GM12873 (cell line): Measurements from ENCODE around the gene RBM4.

Source experiments
- TF ChIP-seq, protein P1 (sequence below): IDR thresholded peaks from 2 replicates; pipeline ENCODE4 v1.5.1; 2012; ENCODE audit warnings: low read depth, mild to moderate bottlenecking, moderate library complexity, low read length, control low read depth; ENCODE audit not compliant: insufficient read depth; ENCODE audit errors: missing control alignments

RBM4 gene

DNA sequence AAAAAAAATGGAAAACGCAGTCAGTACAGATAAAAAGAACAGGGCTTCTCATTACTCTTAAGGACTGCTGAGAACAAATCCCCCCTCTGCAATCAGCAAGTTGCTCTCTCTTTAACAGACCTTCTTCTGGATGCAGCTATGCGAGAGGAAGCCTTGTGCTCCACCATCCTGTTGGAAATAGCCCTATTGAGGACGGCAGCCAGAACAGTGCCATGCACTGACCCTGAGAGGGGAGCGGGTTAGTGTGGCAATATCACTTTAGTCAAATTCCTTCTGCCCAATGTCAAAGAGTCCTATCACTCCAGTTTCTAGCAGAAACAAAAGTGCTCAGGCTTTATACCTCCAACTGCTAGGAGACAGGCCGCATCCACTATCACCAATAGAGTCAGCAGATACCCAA is 32.3 kb downstream of the RBM4 start:
- TF ChIP-seq, protein P1, sequence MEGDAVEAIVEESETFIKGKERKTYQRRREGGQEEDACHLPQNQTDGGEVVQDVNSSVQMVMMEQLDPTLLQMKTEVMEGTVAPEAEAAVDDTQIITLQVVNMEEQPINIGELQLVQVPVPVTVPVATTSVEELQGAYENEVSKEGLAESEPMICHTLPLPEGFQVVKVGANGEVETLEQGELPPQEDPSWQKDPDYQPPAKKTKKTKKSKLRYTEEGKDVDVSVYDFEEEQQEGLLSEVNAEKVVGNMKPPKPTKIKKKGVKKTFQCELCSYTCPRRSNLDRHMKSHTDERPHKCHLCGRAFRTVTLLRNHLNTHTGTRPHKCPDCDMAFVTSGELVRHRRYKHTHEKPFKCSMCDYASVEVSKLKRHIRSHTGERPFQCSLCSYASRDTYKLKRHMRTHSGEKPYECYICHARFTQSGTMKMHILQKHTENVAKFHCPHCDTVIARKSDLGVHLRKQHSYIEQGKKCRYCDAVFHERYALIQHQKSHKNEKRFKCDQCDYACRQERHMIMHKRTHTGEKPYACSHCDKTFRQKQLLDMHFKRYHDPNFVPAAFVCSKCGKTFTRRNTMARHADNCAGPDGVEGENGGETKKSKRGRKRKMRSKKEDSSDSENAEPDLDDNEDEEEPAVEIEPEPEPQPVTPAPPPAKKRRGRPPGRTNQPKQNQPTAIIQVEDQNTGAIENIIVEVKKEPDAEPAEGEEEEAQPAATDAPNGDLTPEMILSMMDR: no peak

DNA sequence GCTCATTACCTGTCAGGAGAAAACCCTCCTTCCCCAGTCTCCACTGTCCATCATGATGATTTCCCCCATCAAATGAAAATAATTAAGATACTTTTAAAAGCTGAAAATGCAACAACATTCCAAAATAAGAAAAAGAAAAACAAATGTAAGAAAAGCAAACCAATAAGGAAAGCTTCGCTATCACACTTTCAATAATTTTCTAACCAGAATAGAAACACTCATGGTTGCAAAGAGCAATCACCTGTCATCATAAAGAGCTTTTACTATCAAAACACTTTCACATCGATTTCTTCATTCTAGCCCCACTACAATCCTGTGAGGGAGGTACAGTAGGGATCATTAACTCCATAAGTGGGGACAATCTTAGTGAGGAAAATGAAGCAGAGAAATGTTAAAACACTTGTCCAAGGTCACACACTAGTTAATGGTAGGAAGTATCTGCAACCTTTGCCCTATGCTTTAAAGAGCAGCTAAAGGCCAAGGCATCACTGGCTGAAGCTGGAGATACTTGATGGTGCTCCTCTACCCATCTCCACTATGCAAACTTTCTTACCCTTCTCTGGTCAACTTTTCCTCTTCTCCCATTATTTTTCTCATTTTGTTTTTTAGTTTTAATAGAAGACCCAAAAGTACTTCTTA is 36.6 kb downstream of the RBM4 start:
- TF ChIP-seq, protein P1: no peak

DNA sequence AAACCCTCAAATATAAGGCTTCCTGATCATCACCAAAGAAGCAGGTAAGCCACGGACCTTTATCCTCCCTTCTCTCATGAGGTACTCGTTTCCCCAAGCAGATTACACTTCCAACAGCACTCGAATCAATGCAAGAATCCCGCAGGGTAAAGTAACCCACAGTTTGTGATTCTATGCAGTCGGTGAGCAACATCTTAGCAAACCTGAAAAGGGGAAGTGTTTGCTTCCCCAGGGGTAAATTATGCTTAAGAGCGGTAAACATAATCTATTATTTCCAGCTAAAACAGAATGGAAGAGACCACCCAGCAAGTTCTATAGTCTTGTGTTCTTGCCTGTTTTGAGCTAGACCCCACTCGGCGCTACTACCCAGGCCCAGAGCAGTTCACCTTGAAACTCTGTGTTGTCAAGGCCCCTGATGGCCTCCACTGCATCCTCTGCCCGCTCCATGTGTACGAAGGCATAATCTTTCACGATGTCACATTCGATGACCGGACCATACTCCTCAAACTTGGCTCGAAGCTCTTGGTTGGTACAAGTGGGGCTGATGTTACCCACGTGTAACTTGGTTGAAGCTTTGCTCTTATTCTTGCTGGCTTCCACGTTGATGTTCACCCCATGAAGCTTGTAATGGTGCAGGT is 37.9 kb downstream of the RBM4 start:
- TF ChIP-seq, protein P1: no peak

DNA sequence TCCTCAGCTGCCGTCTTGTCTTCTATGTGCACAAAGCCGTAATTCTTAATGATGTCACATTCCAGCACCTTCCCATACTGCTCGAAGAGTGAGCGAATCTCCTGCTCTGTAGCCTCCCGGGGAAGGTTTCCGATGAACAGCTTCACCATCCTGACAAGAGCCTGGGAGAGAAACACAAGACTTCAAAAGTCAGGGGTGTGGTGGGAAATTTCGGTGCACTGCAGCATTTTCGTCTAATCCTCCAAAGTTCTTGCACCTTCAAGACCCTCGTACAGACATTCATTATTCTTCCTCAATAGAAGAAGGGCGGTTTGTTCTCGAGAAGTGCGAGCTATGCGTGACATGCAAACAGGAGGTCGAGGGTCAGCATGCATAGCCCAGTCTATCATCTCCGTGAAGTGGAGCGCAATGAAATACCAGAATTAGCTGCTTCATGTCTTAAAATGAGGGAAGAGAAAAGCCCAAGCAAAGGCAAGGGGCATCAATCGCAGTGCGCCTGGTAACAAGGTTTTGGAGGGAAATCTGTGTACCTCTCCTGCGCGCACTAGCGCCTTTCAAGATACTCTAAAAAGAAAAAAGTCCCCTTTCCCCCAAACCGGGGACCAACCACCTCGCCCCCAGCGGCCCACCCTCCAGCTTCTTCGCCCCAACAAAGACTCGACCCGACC is 38.6 kb downstream of the RBM4 start:
- TF ChIP-seq, protein P1: no peak

DNA sequence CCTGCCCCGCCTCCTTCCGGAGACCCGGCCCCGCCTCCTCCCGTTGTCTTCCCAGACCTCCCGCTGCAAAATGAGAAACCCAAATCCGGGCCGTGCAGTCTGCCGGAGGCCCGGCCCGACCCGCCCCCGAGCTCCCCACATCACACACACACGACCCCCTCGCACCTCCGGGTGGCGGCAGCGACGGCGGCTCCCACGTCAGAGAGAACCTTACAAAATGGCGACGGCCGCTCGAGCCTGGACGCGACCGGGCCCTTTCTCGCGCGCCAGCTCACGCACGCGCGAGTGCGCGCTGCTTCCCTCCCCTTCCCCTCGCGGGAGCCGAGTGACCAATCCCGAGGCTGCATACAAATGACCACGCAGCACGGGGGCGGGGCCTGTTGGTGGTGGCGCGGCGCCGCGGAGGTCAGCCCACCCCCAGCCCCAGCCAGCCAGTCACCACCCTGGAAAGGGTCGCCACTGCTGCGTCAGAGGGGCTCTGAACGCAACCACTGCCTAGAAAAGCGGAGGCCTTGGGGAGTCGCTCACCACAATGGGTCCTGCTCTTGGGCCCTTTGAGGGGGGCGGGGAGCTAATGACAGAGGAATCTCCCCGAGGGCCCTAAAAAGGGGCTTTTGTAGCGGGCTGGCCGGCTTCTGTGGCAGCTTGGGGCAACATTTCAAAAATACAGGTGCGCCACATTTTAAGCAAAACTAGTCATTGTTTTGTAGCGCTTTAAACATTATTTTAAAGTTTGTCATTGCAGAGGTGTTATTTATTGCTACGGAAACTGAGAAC is 39.3 kb downstream of the RBM4 start, which contains the start of gene RBM4B:
Gene RBM4B (minus strand): TSS at position 289 of the 777 bp plus-strand sequence. CDS start 808 bp downstream, outside the sequence.
- TF ChIP-seq, protein P1: no peak

DNA sequence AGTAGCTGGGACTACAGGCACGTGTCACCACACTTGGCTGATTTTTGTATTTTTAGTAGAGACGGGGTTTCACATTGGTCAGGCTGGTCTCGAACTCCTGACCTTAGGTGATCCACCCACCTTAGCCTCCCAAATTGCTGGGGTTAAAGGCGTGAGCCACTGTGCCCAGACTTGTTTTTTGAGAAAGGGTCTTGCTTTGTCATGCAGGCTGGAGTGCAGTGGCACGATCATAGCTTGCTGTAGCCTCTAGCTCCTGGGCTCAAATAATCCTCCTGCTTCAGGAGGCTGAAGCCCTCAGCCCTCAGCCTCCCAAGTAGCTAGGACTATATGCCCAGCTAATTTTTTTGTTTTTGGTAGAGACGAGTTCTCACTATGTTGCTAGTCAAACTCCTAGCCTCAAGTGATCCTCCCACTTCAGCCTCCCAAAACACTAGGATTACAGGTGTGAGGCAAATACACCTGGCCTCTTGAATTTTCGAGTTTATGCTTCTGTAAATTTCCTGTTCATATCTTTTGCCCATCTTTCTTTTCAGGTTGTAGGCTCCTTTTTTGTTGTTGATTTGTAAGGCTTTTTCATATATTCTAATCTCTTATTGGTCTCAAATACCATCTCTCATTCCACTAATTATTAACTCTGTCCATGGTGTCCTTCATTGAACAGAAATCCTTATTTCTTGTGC is 42.6 kb downstream of the RBM4 start:
- TF ChIP-seq, protein P1: no peak
